Measurements from ENCODE around the gene NISCH.

- TF ChIP-seq CTCF (IDR thresholded peaks at IDR 0.05; ENCODE audit: insufficient read depth, low read length, poor library complexity, severe bottlenecking) (no peak), EZH2phosphoT487 (conservative IDR thresholded peaks at IDR 0.05; ENCODE audit: low read length) (no peak)
Observed at GRCh38 chr3:52493232-52494017, 38.0 kb downstream of the NISCH start.

Data from SU-DHL-6 (cell line).